GM21723 (cell line): ENCODE measurements around the gene LNP1.
"Not testable (repeated sequence)": the region's sequence is repeated elsewhere in the genome, so short reads cannot be mapped to it uniquely, and the experiment has no call there.

Experiments
- ATAC-seq: cut with Tn5 transposase; IDR thresholded peaks from one replicate; pipeline ENCODE4 v1.9.1; 2021; ENCODE audit warnings: mild to moderate bottlenecking, moderate library complexity; ENCODE audit not compliant: unreplicated experiment

LNP1 gene

GRCh38 chr3:100427699-100428098, 26.4 kb downstream of the LNP1 start:
- ATAC-seq: no peak

- no peak for ATAC-seq
These were observed 27.9 kb downstream of the LNP1 start for GRCh38 chr3:100429187-100429716.

- ATAC-seq: no peak
These were observed 35.6 kb downstream of the LNP1 start for GRCh38 chr3:100436951-100437350.

GRCh38 chr3:100437721-100438622, 36.6 kb downstream of the LNP1 start:
- no peak for ATAC-seq

GRCh38 chr3:100438623-100438974, 37.3 kb downstream of the LNP1 start:
- no peak for ATAC-seq

- ATAC-seq: no peak
These were observed 39.6 kb downstream of the LNP1 start for GRCh38 chr3:100440895-100441294.

GRCh38 chr3:100443690-100444089, 42.4 kb downstream of the LNP1 start:
- ATAC-seq: no peak

- ATAC-seq: not testable (repeated sequence)
These were observed 45.7 kb downstream of the LNP1 start for GRCh38 chr3:100447067-100447466.

- ATAC-seq: no peak
These were observed 46.7 kb downstream of the LNP1 start for GRCh38 chr3:100448079-100448478.

- no peak for ATAC-seq
These were observed 47.9 kb downstream of the LNP1 start for GRCh38 chr3:100449214-100449613.

GRCh38 chr3:100454677-100455076, 53.3 kb downstream of the LNP1 start:
- ATAC-seq: no peak

- no peak for ATAC-seq
These were observed 54.7 kb downstream of the LNP1 start for GRCh38 chr3:100455841-100456550.

GRCh38 chr3:100456745-100457144, 55.4 kb downstream of the LNP1 start:
- no peak for ATAC-seq

- no peak for ATAC-seq
These were observed 56.5 kb downstream of the LNP1 start for GRCh38 chr3:100457811-100458210.

GRCh38 chr3:100458814-100459213, 57.5 kb downstream of the LNP1 start:
- ATAC-seq: no peak

- peak; percentile 84 for ATAC-seq
These were observed 61.7 kb downstream of the LNP1 start for GRCh38 chr3:100463002-100463401.

GRCh38 chr3:100463646-100464155, 62.4 kb downstream of the LNP1 start:
- no peak for ATAC-seq

- ATAC-seq: peak; percentile 54
These were observed 64.8 kb downstream of the LNP1 start for GRCh38 chr3:100465892-100466777.

GRCh38 chr3:100467133-100467532, 65.8 kb downstream of the LNP1 start:
- ATAC-seq: no peak

GRCh38 chr3:100468676-100469075, 67.3 kb downstream of the LNP1 start:
- no peak for ATAC-seq

GRCh38 chr3:100470951-100471350, 69.6 kb downstream of the LNP1 start:
- ATAC-seq: no peak
